Esophagus muscularis mucosa (tissue), 4 donors: ENCODE results near the gene CLCNKA.

Experiments
- EP300 ChIP-seq: sonication (generic); formaldehyde crosslinking; IDR thresholded peaks from one replicate; pipeline ENCODE4 v1.6.1; 2017; ENCODE audit warnings: antibody characterized with exemption
- POLR2AphosphoS5 ChIP-seq, 2 donors: sonication (generic); formaldehyde crosslinking; IDR thresholded peaks; one replicate each; pipeline ENCODE4 v1.6.1; 2017; ENCODE audit warnings: antibody characterized with exemption in 2 of 2
- TF ChIP-seq, protein P1 (sequence below), 3 experiments: fragments of 200-600 bp in 2 of 3; fragments of 450-650 bp in 1 of 3; sonication (generic) in 2 of 3; IDR thresholded peaks; one replicate each; pipeline ENCODE4 v1.5.1; 2017 to 2019; ENCODE audit warnings: antibody characterized with exemption in 3 of 3, mild to moderate bottlenecking in 2 of 3, moderate library complexity in 1 of 3

- TF ChIP-seq, protein P1, sequence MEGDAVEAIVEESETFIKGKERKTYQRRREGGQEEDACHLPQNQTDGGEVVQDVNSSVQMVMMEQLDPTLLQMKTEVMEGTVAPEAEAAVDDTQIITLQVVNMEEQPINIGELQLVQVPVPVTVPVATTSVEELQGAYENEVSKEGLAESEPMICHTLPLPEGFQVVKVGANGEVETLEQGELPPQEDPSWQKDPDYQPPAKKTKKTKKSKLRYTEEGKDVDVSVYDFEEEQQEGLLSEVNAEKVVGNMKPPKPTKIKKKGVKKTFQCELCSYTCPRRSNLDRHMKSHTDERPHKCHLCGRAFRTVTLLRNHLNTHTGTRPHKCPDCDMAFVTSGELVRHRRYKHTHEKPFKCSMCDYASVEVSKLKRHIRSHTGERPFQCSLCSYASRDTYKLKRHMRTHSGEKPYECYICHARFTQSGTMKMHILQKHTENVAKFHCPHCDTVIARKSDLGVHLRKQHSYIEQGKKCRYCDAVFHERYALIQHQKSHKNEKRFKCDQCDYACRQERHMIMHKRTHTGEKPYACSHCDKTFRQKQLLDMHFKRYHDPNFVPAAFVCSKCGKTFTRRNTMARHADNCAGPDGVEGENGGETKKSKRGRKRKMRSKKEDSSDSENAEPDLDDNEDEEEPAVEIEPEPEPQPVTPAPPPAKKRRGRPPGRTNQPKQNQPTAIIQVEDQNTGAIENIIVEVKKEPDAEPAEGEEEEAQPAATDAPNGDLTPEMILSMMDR (IDR thresholded peaks at IDR 0.05), result no peak
- TF ChIP-seq POLR2AphosphoS5 (IDR thresholded peaks at IDR 0.05) (no peak), EP300 (no peak)
Observed at GRCh38 chr1:16067127-16067768, 45.4 kb downstream of the CLCNKA start.
